T47D (cell line): ENCODE data around the gene TMUB1.

Experiments used
- DNase-seq, 2 experiments: peaks; one replicate each; pipeline versions ENCODE4 v3.0.0 to v3.0.0-alpha.2; 2011 to 2012; ENCODE audit warnings: low read depth in 1 of 2, low spot score in 1 of 2
- JUND ChIP-seq: IDR thresholded peaks from 2 replicates; pipeline ENCODE4 v1.6.1; 2012; ENCODE audit warnings: low read depth
- in situ Hi-C: cut with HindIII; loops from 2 replicates; pipeline ENCODE4 v1.10.0; 2016; ENCODE audit warnings: low sequenced_read_pairs, low pct_unique_long_range_greater_than_20kb

The TMUB1 gene

DNA sequence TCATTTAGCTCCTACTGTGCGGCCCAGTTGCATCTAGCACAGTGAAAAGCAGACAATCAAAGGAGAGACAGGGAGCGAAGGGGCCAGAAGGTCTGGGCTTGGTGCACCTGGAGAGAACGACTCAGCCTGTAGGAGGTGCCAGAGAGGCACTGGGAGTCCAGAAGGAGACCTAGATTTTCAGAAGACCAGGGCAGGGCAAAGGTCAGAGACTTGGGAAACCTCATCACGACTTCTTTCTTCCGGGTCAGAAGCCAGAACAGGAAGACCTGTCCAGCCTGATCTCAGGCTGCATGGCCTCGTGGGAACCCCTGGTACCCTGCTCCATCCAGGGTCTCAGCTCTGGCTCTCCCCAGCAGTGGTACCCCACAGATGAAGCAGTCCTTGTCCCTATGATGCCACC, 8.1 kb upstream of the TMUB1 start:
- in situ Hi-C loops, result no loop called here
- TF ChIP-seq JUND, result no peak
- no peak for DNase-seq

DNA sequence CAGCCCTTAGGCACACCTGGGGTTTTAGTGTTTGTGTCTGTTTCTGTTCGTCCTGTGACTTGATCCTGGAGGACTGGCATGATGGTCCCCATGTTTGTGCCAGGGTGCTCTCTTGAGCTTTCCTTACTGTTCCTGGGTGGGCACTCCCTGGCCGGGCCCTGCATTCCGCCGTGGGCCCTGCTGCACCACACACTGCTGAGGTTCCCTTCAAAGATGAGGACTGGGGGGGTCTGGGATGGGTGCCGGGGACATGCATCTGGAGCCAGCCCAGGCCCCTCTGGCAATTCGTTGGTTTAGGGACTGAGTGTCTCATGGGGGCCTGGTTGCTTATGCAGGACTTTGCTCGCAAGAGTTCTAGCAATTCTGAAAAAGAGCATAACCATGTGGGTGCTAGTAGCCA, 7.7 kb upstream of the TMUB1 start:
- in situ Hi-C loops, result no loop called here
- no peak for TF ChIP-seq JUND
- DNase-seq, result no peak

DNA sequence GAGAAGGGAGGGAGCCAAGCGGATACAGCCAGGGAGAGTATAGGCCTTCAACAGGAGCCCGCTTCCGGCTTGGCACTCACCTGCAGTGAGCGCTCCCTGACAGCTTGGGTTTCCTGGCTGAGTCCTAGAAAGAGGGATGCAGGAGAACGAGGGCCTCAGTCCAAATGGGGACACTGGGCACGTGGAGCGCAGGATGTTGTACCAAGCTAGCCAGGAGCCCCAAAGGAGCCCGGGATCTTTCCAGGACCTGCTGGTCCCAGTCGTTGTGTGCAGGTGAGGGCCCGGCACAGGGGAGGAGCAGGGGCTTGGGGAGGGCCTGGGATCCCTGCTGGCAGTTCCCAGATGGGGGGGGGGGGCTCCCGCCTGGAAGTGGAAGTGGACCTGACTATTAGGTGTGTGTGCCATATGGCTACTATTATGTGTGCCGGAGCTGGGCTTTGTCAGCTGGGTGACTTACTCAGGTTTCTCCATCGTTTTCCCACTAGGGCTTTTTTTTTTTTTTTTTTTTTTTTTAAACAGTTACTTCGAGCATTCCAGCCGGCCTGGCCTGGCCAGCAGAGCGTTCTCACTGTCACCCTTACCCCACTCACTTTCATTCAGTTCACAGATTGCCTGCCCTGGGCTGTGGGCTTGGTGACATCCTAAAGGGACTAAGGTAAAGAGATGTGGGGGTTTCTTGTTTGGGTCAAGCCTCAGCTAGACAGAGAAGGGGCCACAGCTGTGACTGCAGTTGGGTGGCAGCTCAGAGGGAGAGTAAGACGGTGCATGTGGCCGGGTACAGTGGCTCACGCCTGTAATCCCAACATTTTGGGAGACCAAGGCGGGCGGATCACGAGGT, 6.8 kb upstream of the TMUB1 start:
- in situ Hi-C loops, result no loop called here
- no peak for TF ChIP-seq JUND
- DNase-seq, result no peak

DNA sequence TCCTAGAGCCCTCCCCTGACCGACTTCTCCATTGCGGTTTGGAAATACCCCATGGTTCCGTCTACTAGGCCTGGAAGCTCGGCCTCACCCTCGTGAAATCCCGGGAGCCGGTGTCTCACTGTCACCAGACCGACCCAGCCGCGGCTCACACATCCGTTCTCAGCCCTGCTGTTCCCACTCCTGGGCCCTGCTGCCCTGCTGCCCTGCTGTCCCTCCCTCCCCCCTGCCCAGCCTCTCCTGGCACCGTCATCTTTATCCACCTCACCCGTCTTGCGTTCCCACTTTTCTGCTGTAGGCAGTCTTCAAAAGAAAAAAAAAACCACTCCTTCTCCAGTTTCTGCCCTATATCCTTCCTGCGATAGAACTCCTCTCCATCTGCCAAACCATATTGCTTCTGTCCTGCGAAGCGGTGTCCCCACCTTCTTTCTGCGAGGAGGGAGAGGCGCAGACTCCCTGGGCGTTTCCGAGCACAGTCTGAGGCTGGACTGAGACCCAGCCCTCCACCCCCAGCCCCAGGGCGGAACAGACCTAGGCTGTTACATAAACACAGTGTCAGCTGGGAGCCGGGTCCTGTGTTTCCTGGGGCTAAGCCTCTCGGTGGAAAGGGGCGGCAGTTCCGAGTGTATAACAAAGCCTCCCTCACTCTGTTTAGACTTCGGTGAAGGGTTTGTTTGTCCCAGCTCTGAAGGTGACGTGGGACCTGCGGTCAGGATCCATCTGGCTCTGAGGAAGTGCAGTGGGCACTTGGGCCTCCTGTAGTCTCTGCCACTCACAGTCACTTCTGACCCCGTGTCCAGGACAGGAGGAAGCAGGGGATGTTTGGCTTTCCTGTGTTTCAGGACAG, 5.8 kb upstream of the TMUB1 start:
- DNase-seq, result no peak
- in situ Hi-C loops, result no loop called here
- TF ChIP-seq JUND, result no peak

DNA sequence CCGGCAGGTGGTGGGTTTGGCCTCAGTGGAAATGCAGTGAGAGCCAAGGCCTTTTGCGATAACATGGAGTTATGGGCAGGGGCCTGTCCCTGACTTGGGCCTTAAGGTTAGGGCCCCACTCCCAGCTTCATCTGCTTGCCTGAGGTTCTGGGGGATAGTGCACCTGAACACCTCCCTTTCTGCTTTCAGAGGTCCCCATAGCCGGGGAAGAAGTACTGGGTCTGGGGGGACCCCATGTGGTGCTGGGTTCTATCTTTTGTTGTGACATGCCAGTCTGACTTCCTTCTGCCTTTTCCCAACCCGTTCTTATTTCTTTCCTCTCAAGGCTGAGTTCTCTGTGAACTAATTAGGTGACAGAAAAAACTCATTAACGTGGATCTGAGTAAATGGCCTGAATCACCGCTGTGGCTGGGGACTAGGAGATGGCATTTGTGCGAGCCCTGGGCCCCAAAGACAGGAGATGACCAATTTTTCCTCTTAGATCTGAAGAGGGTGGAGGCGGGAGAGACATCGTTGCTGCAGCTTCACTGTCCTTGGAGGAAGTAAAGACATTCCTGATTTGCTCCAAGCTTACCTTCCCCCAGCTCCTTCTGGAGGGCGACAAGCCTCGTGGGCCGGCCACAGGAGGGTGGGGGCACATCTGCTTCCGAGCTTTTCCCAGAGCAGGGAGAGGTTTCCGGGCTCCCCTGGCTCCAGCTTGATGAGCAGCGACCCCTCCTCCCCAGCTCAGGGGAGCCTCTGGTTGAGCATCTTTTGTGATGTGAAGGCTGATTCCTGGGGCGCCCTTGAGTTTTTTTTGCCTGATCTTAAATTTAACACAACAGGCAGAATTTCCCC, 4.9 kb upstream of the TMUB1 start:
- in situ Hi-C loops, result no loop called here
- no peak for DNase-seq
- TF ChIP-seq JUND, result no peak

DNA sequence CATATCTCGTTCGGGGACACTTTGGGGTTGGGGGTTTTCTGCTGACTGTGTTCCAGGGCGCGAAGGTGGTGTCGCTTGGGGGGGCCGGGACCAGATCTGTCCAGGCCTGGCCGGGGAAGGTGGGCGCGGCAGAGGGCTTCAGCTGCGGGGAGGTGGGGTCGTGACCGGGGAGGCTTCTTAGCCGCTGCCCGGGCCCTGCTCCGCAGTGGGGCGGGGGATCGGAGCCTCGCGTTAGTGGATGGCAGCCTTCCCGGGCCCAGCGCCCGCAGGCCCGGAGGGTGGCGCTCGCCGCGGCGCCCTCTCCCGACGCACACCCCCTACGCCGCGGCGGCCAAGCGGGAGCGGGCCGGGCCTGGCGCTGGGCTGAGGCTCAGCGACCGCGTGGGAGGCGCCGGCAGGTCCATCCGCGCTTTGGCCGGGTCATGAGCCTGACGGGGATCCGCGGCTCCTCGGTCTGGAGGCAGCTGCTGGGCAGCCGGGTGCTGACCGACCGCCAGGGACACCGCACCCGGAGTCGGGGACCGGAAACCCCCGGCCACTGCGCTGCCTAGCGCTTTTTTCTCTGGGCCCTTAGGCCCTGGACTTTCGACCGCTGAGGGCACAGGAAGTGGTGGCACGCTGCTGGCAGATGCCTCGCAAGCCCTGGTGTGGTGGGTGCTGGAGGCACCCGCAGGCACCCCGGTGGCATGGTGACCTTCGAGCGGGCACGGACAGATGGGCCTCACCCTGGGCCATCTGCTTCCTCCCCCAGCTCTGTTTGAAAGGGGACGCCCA, 4.1 kb upstream of the TMUB1 start:
- DNase-seq, result peak; percentile 45 to 56
- in situ Hi-C loops, result no loop called here
- no peak for TF ChIP-seq JUND

DNA sequence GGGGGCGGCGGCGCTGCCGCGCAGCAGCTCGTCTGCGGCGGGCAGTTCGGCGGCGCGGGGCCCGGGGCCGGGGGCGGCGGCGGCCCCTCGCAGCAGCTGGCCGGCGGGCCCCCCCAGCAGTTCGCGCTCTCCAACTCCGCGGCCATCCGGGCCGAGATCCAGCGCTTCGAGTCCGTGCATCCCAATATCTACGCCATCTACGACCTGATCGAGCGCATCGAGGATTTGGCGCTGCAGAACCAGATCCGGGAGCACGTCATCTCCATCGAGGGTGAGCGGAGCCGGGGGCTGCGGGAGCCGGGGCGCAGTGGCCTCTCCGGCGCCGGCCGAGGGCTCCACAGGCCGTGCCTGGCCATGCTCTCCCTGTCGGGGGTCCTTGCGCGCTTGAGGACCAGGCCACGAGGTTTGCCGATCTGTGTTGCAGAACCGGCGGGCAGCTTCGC, 3.5 kb upstream of the TMUB1 start:
- in situ Hi-C loops, result no loop called here
- DNase-seq, result no peak

DNA sequence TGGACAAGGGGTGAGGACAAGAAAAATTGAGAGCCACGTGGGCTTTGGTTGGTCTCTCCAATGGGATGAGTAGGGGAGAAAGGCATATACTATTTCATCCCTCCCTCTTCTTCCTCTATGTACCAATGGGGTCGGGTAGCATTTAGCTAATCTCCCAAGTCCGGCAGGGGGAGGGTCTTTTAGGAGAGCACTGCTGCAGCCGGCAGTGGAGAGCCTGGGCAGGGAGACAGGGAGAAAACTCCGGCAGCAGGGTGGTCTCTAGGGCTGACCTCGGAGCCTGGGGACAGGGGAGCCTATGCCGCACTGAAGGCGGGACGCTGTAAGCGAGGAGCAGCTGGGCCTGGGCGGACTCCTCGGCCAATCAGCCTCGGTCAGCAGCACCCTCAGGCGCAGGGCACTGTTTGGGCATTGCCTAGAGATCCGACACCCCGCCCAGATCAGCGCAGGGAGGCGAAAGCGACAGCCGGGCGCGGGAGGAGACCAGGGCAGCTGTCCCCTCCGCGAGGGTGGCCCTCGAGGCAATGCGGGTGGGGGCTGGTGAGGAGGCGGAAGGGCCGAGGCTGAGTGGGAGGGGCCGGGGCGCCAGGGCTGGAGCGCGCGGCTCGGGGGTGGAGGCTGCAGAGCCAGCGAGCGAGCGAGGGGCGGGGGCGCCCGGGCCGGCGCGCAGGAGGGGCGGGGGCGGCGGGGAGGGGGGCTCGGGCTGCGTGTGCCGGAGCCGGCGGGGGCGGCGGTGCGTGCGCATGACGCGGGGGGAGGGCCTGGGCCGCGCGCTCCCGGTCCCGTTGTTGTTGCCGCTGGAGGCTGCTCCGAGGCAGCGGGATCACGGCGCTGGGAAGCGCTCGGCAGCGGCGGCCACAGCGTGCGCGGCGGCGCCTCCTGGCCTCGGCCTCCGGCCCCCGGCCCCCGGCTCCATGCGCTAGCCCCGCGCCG, 2.7 kb upstream of the TMUB1 start, which contains the start of gene AGAP3:
Gene AGAP3 (plus strand): TSS at position 785 of the 930 bp plus-strand sequence. CDS start 267 bp downstream, outside the sequence.
- in situ Hi-C loops, result no loop called here
- no peak for TF ChIP-seq JUND

More for the DNA sequence above, 3.5 kb upstream of the TMUB1 start:
- no peak for TF ChIP-seq JUND

DNA sequence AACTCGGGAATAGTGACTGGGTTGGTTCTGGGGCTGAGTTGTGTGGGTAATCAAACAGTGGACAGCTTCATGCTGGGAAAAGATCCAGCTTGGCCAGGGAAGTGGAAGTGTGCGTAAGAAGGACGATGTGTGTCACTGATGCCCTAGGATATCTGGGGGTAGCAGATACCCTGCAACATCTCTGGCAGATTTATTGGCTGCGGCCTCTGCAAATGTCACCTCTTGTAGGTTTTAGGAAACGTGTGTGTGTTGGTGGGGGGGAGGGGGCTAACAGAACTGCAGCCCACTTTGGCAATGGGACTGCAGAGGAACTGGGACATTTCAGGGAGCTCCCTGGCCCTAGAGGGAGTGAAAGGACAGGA, 2.0 kb upstream of the TMUB1 start:
- DNase-seq, result no peak
- in situ Hi-C loops, result no loop called here
- TF ChIP-seq JUND, result no peak

More for the DNA sequence above, 2.7 kb upstream of the TMUB1 start, which contains the start of gene AGAP3:
- DNase-seq, result peak; percentile 73 to 94

DNA sequence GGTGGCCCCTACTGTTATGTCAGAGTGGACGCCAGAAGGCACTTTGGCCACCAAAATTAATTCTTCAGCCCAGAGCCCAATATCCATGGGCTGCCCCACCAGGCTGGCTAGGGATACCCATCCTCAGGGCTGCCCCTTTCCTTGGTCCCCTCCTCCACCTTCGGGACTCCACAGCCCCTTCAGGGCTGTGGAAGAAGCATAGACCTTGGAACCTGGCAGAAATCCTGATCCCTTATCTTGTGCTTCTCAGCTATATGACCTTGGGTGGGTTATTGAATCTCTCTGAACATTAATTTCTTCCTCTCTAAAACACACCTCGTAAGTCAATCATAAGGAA, 499 bp upstream of the TMUB1 start:
- no peak for DNase-seq
- TF ChIP-seq JUND, result no peak
- in situ Hi-C loops, result no loop called here
